CD4-positive, alpha-beta T cell treated with Interleukin-15 for 1 hour (primary cell): ENCODE measurements around the gene XPC.
"Not testable (repeated sequence)": the region's sequence is repeated elsewhere in the genome, so short reads cannot be mapped to it uniquely, and the experiment has no call there.

ENCODE experiments used
- DNase-seq: peaks from one replicate; pipeline ENCODE4 v3.0.0-alpha.2; 2020

XPC gene

GRCh38 chr3:14132120-14132519 is 46.3 kb downstream of the XPC start:
- DNase-seq = no peak

- peak; percentile 10 for DNase-seq
These were observed 47.3 kb downstream of the XPC start for GRCh38 chr3:14131134-14131533.

- DNase-seq = no peak
These were observed 47.7 kb downstream of the XPC start for GRCh38 chr3:14130707-14131106.

- DNase-seq = no peak
These were observed 48.2 kb downstream of the XPC start for GRCh38 chr3:14130230-14130629.

- no peak for DNase-seq
These were observed 49.1 kb downstream of the XPC start for GRCh38 chr3:14129296-14129695.

- DNase-seq = no peak
These were observed 49.7 kb downstream of the XPC start for GRCh38 chr3:14128724-14129123.

- DNase-seq = no peak
These were observed 50.8 kb downstream of the XPC start for GRCh38 chr3:14127516-14128161.

- DNase-seq = no peak
These were observed 51.4 kb downstream of the XPC start for GRCh38 chr3:14126887-14127505.

GRCh38 chr3:14126017-14126886 is 52.1 kb downstream of the XPC start:
- DNase-seq = no peak

- peak; percentile 67 for DNase-seq
These were observed 53.0 kb downstream of the XPC start for GRCh38 chr3:14125193-14126016.

- DNase-seq = peak; percentile 100
These were observed 53.7 kb downstream of the XPC start, which contains the start of the genes CHCHD4 and TMEM43 for GRCh38 chr3:14124615-14125192. Gene CHCHD4 (minus strand): TSS chr3:14124870. CDS start chr3:14124676, 194 bp downstream. Gene TMEM43 (plus strand): TSS chr3:14125052. CDS start chr3:14125194, 142 bp downstream.

GRCh38 chr3:14124223-14124614 is 54.2 kb downstream of the XPC start:
- DNase-seq = peak; percentile 73

GRCh38 chr3:14123308-14124222 is 54.8 kb downstream of the XPC start:
- DNase-seq = no peak

GRCh38 chr3:14122301-14122700 is 56.1 kb downstream of the XPC start:
- DNase-seq = no peak

- DNase-seq = no peak
These were observed 56.5 kb downstream of the XPC start for GRCh38 chr3:14121859-14122258.

GRCh38 chr3:14120921-14121448 is 57.4 kb downstream of the XPC start:
- DNase-seq = not testable (repeated sequence)

- no peak for DNase-seq
These were observed 58.1 kb downstream of the XPC start for GRCh38 chr3:14120111-14120920.

GRCh38 chr3:14119651-14120050 is 58.8 kb downstream of the XPC start:
- DNase-seq = no peak

- no peak for DNase-seq
These were observed 59.7 kb downstream of the XPC start for GRCh38 chr3:14118400-14119381.
